ENCODE results near the gene VWA8.
"Not testable (repeated sequence)": the region's sequence is repeated elsewhere in the genome, so short reads cannot be mapped to it uniquely, and the experiment has no call there.

VWA8 gene

GRCh38 chr13:41546372-41547190 is 414.3 kb downstream of the VWA8 start:
- peak; percentile 23 for DNase-seq

GRCh38 chr13:41545432-41545707 is 415.5 kb downstream of the VWA8 start:
- no peak for DNase-seq

GRCh38 chr13:41543664-41544300 is 417.1 kb downstream of the VWA8 start:
- DNase-seq, result no peak

- not testable (repeated sequence) for DNase-seq
These were observed 418.1 kb downstream of the VWA8 start for GRCh38 chr13:41542799-41543198.

- DNase-seq, result no peak
These were observed 418.6 kb downstream of the VWA8 start for GRCh38 chr13:41542281-41542680.

GRCh38 chr13:41541142-41541938 is 419.6 kb downstream of the VWA8 start:
- no peak for DNase-seq

- not testable (repeated sequence) for DNase-seq
These were observed 420.7 kb downstream of the VWA8 start for GRCh38 chr13:41540240-41540639.

DNA sequence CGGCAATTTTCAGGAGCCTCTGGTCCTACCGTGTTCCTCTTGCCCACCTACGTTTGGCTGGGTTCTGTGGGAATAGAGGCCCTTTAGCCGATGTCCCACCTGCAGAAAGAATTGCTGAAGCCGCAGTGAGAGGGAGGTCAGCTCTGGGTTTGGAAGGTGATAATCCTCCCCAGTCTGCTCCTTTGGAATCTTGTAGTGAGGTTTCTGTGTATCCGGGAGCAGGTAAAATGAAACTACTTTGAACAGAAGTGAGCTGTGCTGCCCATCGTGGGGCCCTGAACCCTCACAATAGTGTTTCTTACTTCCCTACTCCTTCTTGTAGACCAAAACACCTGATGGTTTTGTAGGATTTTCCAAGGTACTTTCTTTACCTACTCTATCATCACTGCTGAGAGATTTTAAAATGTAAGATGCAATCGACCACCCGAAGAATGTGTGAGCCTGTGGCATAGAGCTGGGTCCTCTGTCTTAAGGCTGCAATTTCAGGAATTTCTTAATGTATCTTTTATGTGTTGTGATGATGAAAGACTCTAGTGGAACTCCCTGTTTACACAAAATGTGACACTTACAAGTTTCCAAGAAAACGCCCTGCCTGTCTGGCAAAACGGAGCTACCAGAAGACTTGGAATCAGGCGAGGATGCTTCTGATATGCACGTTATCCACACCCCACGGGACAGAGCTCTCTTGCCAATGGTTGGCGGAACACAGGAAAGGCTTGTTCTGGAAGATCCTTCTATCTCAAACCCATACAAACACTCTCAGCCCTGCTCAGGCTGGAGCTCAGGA is 427.4 kb downstream of the VWA8 start:
- DNase-seq, result no peak

- DNase-seq, result no peak
These were observed 432.9 kb downstream of the VWA8 start for GRCh38 chr13:41528021-41528420.

DNA sequence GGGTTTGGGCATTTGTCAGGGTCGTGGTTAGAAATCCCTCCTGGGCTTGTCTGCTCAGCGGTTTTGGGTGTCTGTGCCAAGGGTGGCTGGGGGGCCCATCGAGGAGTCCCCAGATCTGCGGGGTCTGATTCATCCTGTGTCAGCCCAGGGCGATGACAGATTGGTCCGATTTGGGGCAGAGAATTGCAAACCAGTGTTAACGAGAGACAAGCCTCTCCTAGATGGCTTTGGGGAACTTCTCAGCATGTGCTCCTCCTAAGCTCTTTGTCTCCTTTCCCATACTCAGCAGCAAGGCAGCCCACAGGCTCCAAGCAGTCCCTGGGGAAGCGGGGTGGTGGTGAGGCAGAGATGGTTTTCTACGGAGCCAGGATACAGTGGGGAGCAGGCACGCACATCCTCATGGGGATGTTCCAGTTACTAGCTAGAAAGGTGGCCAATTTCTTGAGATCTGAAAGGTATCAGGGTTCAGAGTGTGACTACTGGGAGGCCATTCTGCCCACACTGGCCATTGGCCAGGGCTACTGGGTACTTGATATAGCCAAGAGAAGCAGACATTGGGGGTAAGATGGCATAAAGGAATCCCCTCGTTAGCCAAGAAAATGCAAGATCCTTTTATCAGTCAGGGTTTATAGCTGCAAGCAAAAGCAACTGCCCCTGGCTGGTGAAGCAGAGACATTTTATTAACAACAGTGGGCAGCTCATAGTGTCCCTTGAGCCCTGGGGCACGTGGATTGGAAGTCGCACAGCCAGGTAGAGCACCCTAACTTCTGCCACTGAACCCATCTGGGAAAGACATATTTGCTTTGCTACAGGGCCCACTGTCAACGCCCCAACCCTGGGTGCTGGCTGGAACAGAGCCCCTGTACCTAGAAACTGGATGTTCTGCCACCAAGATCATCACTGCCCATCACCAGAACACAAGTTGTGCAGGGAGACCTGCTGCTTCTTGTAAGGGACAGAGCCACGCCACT is 440.0 kb downstream of the VWA8 start:
- DNase-seq, result no peak

DNA sequence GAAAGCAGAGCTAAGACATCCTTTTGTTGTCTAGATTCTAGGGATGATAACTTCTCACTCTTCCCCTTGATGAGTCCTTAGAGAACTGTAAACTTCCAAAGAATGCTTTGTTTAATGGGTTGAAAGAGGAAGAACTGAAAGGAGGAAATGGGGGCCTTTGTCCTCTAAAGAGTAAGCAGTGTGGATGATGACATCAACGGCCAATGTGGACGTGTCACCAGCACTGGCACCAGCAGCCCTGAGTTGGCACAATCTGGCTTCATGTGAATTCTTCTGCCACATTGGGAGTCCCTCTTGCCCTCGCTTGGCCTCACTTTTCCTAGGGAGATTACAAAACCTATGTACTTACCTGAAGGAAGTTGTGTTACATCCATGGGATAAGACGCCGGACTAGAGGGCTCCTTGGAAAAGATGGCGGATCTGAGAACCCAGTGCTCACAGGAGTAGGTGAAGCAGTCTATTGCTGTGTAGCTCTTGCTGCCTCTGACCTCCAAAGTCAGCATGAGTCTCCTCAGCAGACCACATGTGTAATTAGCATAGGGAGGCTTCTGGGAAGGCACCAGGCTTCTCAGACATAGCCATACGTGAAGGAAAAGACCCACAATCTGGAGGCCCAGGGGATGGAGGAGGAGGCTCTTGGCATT is 440.8 kb downstream of the VWA8 start:
- DNase-seq, result no peak

All from activated CD4-positive, alpha-beta T cell treated with anti-CD3 and anti-CD28 coated beads, Interleukin-2, Interleukin-6, amounts not matched to agents 100 ng/mL and 50 ng/mL, durations not matched to agents 16 hours and 8 hours (primary cell).